Smooth muscle cell of bladder (primary cell): ENCODE data around the gene ORC6. TPM values are rescaled to one million over a fixed set of nuclear protein-coding genes. Genes with fewer than 3 reads are reported as not detected.

ENCODE experiments used
- total RNA-seq: library from RNA; depleted of rRNA; stranded (reverse); fragments of >200 nt; gene quantifications from 2 replicates; pipeline ENCODE4 v1.2.3, GENCODE V29; 2014

The ORC6 gene
- 1.1 and 1.3 TPM in 2 replicates for total RNA-seq

GRCh38 chr16:46689365-46690280, at the start of gene ORC6:
Gene ORC6 (plus strand): TSS chr16:46689659. CDS start chr16:46689706, 47 bp downstream.

GRCh38 chr16:46688654-46689364, 650 bp upstream of the ORC6 start, which contains the start of gene VPS35:
Gene VPS35 (minus strand): TSS chr16:46689178. CDS start chr16:46689133, 45 bp downstream.

Other genes starting within 250 kb of the ORC6 start
- 3.1 and 3.6 TPM in 2 replicates for gene SHCBP1, start 68.3 kb upstream of the ORC6 start, total RNA-seq
- 63.0 and 87.8 TPM in 2 replicates for gene VPS35, start 481 bp upstream of the ORC6 start, total RNA-seq
- 0.14 and 0.28 TPM in 2 replicates for gene MYLK3, start 58.7 kb downstream of the ORC6 start, total RNA-seq
- gene C16orf87, start 141.5 kb downstream of the ORC6 start, total RNA-seq: 9.4 and 11.9 TPM in 2 replicates
- gene GPT2, start 194.7 kb downstream of the ORC6 start, total RNA-seq: 12.6 and 13.4 TPM in 2 replicates